Mucosa of descending colon (tissue), 3 donors: ENCODE results near the gene BDKRB2. TPM values are rescaled to one million over a fixed set of nuclear protein-coding genes. Genes with fewer than 3 reads are reported as not detected.
A peak's percentile ranks its signal among the peaks of the same experiment; 100 is the strongest.

Experiments used
- ATAC-seq: fragments of 200-7000 bp; cut with Tn5 transposase; one replicate; pipeline ENCODE4 v1.9.1; 2020; ENCODE audit warnings: mild to moderate bottlenecking, moderate library complexity
- DNase-seq, 3 donors: peaks; one replicate each; pipeline ENCODE4 v3.0.0-alpha.2; 2020
- H3K36me3 ChIP-seq: fragments of 200-600 bp; one replicate; pipeline ENCODE4 v1.8.0; 2021; ENCODE audit warnings: low read depth, mild to moderate bottlenecking
- H3K4me1 ChIP-seq: fragments of 200-600 bp; one replicate; pipeline ENCODE4 v1.8.0; 2021; ENCODE audit warnings: low read depth, mild to moderate bottlenecking
- H3K4me3 ChIP-seq: fragments of 200-600 bp; one replicate; pipeline ENCODE4 v1.8.0; 2021; ENCODE audit warnings: mild to moderate bottlenecking
- H3K9me3 ChIP-seq: fragments of 200-600 bp; one replicate; pipeline ENCODE4 v1.8.0; 2021; ENCODE audit warnings: mild to moderate bottlenecking
- intact Hi-C, 2 donors: fragments of 100-400 bp; cut with DNase I in 1 of 2; cut with micrococcal nuclease in 1 of 2; formaldehyde crosslinking; loops; one replicate each; pipeline versions ENCODE4 v1.11.0 to v1.11.1; 2022; cut with DNase I, micrococcal nuclease
- total RNA-seq, 3 donors: library from RNA; stranded (reverse); fragmentation: NEBNext Ultra II Directional in 2 of 3; extraction: Animal tissue kit (Norgen Biotek cat#: 25700) in 2 of 3; gene quantifications; one replicate each; pipeline versions ENCODE4 v1.2.1 to v1.2.4, GENCODE V29; 2021 to 2023
- TF ChIP-seq, protein P1 (sequence below): fragments of 200-600 bp; IDR thresholded peaks from one replicate; pipeline ENCODE4 v1.8.0; 2022; ENCODE audit warnings: antibody characterized with exemption, mild to moderate bottlenecking
- donor health status: DM: no; HTN: no; CAD: no; lungs with moderate emphysema.
- donor health status: DM: no; HTN: no; CAD: no.
- donor health status: DM: no; HTN: yes; CAD: no.

Gene BDKRB2
- total RNA-seq, 3 donors from 2014 or later, result 18.7 to 38.6 (median 25.4) TPM

DNA sequence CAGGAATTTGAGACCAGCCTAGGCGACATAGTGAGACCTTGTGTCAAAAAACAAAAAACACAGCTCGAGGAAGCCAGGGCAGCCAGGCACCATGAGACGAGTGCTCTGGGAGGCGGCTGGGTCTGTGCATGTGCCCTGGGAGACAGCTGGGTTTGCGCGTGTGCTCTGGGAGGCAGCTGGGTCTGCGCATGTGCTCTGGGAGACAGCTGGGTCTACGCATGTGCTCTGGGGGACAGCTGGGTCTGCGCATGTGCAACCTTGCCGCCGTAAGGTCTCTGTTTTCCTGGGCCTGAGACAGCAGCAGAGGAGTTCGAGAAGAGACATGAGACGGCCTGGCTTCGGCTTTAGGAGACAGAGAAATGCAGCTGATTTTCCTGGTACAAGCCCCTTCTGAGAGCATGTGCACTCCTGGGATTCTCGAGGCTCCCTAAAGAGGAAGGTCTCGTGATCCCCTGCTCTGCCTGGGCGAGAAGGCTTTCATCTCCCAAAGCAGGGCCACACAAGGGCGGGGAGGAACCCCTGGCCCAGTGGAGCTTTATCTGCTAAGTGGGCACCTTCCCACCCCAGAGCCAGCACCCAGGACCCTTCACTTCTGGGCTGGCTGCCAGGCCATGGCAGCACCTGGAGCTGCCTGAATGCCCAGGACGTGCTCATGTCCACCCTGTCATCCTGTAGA lies 47.8 kb downstream of the BDKRB2 start:
- Histone ChIP-seq H3K4me1 (no peaks in the 10 kb centered on the region), H3K9me3 (no peaks in the 10 kb centered on the region), H3K36me3 (no peaks in the 10 kb centered on the region), H3K4me3 (no peak overlapping the region)
- TF ChIP-seq, protein P1, sequence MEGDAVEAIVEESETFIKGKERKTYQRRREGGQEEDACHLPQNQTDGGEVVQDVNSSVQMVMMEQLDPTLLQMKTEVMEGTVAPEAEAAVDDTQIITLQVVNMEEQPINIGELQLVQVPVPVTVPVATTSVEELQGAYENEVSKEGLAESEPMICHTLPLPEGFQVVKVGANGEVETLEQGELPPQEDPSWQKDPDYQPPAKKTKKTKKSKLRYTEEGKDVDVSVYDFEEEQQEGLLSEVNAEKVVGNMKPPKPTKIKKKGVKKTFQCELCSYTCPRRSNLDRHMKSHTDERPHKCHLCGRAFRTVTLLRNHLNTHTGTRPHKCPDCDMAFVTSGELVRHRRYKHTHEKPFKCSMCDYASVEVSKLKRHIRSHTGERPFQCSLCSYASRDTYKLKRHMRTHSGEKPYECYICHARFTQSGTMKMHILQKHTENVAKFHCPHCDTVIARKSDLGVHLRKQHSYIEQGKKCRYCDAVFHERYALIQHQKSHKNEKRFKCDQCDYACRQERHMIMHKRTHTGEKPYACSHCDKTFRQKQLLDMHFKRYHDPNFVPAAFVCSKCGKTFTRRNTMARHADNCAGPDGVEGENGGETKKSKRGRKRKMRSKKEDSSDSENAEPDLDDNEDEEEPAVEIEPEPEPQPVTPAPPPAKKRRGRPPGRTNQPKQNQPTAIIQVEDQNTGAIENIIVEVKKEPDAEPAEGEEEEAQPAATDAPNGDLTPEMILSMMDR, result no peak
- ATAC-seq (peak; percentile 6), DNase-seq (no peak)
- intact Hi-C loops, result no loop called here

GRCh38 chr14:96252999-96253539 lies 48.4 kb downstream of the BDKRB2 start:
- ATAC-seq (peak; percentile 41), DNase-seq (no peak)
- no peaks in the 10 kb centered on the region for H3K4me1 ChIP-seq
- no peak overlapping the region for H3K4me3 ChIP-seq
- intact Hi-C loops, result no loop called here
- TF ChIP-seq, protein P1, result no peak
- H3K36me3 ChIP-seq, result no peaks in the 10 kb centered on the region
- H3K9me3 ChIP-seq, result no peaks in the 10 kb centered on the region

- no peak for ATAC-seq
- intact Hi-C loops, result no loop called here
- Histone ChIP-seq H3K4me3 (no peak overlapping the region), H3K4me1 (no peaks in the 10 kb centered on the region), H3K9me3 (no peaks in the 10 kb centered on the region), H3K36me3 (no peaks in the 10 kb centered on the region)
- DNase-seq, result no peak
- TF ChIP-seq, protein P1, result no peak
These were observed 50.0 kb downstream of the BDKRB2 start for GRCh38 chr14:96254687-96255086.

DNA sequence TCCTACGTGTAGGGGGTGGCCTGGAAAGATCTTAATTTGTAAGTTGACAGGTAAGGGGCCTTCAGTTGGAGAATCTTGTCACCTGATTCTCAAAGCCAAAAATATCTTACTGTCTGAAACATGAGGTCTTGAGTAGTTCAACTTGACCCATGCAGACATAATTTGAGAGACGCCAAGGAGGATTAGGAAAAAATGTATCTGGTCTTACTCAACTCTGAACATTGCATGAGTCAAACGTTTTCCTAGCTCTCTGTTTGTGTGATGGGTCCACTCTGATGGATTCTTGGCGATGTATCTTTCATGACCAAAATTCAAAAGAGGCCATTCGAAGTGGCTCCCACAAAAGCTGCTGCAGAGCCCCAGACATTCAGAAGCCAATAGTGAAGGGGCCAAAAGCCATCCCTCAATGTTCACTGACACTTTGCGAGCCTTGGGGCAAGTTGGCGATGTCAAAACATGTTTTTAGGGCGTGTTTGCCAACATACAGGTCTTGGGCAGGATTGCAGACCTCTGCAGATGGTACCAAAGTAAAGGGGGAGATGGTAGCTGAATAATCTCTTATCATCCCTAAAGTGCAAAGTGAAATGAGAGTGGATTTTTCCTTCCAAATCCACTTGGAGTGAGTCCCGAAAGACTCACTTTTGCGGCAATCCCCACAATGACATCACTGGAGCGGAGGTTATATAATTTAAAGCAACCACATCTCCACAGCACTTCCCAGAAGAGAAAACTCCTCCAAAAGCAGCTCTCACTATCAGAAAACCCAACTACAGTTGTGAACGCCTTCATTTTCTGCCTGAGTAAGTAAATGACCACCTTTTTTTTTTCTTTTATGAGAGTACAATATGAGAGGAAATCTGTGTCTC lies 51.1 kb downstream of the BDKRB2 start, which contains the start of gene BDKRB1:
BDKRB1 (plus strand) TSS at position 710 of the 866 bp plus-strand sequence. CDS start 7,473 bp downstream, outside the sequence.
- peak; percentile 46 for ATAC-seq
- Histone ChIP-seq H3K4me3 (no peak within 1 kb of the TSS), H3K36me3 (no peaks in the 10 kb centered on the region), H3K4me1 (peaks cover under 1% of the 10 kb centered on the region), H3K9me3 (no peaks in the 10 kb centered on the region)
- TF ChIP-seq, protein P1, result no peak
- DNase-seq, result no peak
- intact Hi-C loops, result no loop called here

GRCh38 chr14:96256407-96256806 lies 51.8 kb downstream of the BDKRB2 start:
- H3K4me1 ChIP-seq, result peaks cover 7% of the 10 kb centered on the region
- peak; percentile 57 for ATAC-seq
- intact Hi-C loops, result no loop called here
- TF ChIP-seq, protein P1, result no peak
- no peak overlapping the region for H3K4me3 ChIP-seq
- H3K36me3 ChIP-seq, result no peaks in the 10 kb centered on the region
- no peaks in the 10 kb centered on the region for H3K9me3 ChIP-seq
- DNase-seq, result no peak
